ENCODE results near the gene VPS13D.

The VPS13D gene

DNA sequence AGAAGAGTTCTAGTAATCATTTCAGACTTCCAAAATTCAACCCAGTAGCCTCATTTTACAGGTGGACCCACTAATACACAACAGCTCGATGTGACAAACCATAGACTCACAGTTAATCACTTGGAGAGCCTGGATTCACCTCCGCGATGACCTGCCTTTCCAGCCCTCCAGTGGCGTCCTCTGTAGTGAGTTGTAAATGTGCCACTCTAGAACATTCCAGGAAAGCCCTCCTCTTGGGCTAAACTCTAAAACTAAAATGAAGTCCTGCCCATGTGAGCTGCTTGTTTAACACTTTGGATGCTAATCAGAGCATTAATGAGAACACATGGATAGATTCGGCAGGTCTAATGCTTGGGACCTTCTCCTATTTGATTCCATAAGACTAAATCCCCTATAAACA lies 247.5 kb downstream of the VPS13D start:
- Histone ChIP-seq H4K8ac (ENCODE audit: low read depth, low read length) (no peak overlapping the region), H3K79me1 (ENCODE audit: low read length) (no peaks in the 10 kb centered on the region), H3K79me2 (ENCODE audit: control insufficient read depth, insufficient read depth, low read length) (no peaks in the 10 kb centered on the region), H4K5ac (ENCODE audit: low read length) (no peak overlapping the region), H3K23ac (ENCODE audit: low read length) (no peak overlapping the region), H3K36me3 (ENCODE audit: control insufficient read depth, insufficient read depth, low read length) (no peaks in the 10 kb centered on the region), H2AK5ac (ENCODE audit: low read length) (no peak overlapping the region), H2BK5ac (ENCODE audit: low read length) (no peak overlapping the region), H3K56ac (ENCODE audit: low read length) (no peak overlapping the region), H3K9ac (ENCODE audit: low read length) (no peak overlapping the region), H3K4ac (ENCODE audit: low read depth, low read length) (no peak overlapping the region), H3K4me1 (ENCODE audit: control insufficient read depth, low read depth, low read length) (no peaks in the 10 kb centered on the region), H3K18ac (ENCODE audit: low read length) (no peak overlapping the region), H3K27ac (ENCODE audit: low read depth, low read length) (no peak overlapping the region), H3K4me3 (ENCODE audit: low read length) (no peak overlapping the region), H2BK15ac (replicated peaks; ENCODE audit: low read depth) (no peak overlapping the region), H3K4me2 (ENCODE audit: low read length) (no peak overlapping the region), H3K27me3 (ENCODE audit: insufficient read depth, low read length, poor library complexity) (no peaks in the 10 kb centered on the region), H2BK120ac (ENCODE audit: low read depth, low read length) (no peak overlapping the region)
- no peak for DNase-seq
- no CpG with 5 or more reads among the region's 5 CpGs for WGBS (ENCODE audit: extremely low coverage, insufficient coverage, low lambda C conversion rate)

DNA sequence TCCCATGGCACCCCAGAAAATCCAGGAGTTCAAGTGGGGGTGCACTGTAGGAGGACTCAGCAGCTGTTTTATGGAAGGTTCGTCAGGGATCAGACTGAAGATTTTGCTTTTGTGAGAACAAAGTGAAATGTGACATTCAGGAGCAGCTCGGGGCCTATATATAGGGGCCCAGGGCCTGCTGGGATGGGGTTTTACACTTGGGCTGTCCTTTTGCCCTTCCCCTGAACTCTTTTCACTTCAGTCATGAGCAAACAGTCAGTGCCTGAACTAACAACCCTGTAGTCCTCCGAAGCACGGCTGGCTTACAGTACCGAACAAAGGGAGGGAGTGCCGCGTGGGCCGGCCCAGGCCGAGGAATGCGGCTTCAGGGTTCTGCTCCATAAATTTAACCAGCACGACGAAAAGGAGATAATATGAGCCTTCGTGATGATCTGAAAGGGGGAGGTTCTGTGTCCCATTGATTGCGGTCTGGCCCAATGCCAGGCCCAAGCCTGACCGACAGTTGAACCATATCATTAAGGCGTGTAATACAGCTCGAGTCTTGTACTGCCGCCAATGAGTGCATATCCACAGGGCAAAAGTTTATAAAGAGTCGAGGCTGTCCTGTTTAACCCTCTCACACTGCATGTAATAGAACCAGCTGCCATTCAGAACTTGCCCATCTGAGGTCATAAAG lies 248.2 kb downstream of the VPS13D start:
- H2BK5ac ChIP-seq (ENCODE audit: low read length) = no peak overlapping the region
- H3K4me1 ChIP-seq (ENCODE audit: control insufficient read depth, low read depth, low read length) = no peaks in the 10 kb centered on the region
- no CpG with 5 or more reads among the region's 19 CpGs for WGBS (ENCODE audit: extremely low coverage, insufficient coverage, low lambda C conversion rate)
- H4K8ac ChIP-seq (ENCODE audit: low read depth, low read length) = no peak overlapping the region
- H3K4me3 ChIP-seq (ENCODE audit: low read length) = no peak overlapping the region
- no peaks in the 10 kb centered on the region for H3K27me3 ChIP-seq (ENCODE audit: insufficient read depth, low read length, poor library complexity)
- no peak overlapping the region for H2AK5ac ChIP-seq (ENCODE audit: low read length)
- no peaks in the 10 kb centered on the region for H3K79me2 ChIP-seq (ENCODE audit: control insufficient read depth, insufficient read depth, low read length)
- no peaks in the 10 kb centered on the region for H3K79me1 ChIP-seq (ENCODE audit: low read length)
- H3K18ac ChIP-seq (ENCODE audit: low read length) = no peak overlapping the region
- no peak overlapping the region for H2BK120ac ChIP-seq (ENCODE audit: low read depth, low read length)
- no peak overlapping the region for H3K27ac ChIP-seq (ENCODE audit: low read depth, low read length)
- no peak overlapping the region for H4K5ac ChIP-seq (ENCODE audit: low read length)
- no peak overlapping the region for H3K56ac ChIP-seq (ENCODE audit: low read length)
- H3K9ac ChIP-seq (ENCODE audit: low read length) = no peak overlapping the region
- no peak overlapping the region for H3K23ac ChIP-seq (ENCODE audit: low read length)
- H2BK15ac ChIP-seq (replicated peaks; ENCODE audit: low read depth) = no peak overlapping the region
- H3K4me2 ChIP-seq (ENCODE audit: low read length) = no peak overlapping the region
- no peak for DNase-seq
- H3K4ac ChIP-seq (ENCODE audit: low read depth, low read length) = no peak overlapping the region
- H3K36me3 ChIP-seq (ENCODE audit: control insufficient read depth, insufficient read depth, low read length) = no peaks in the 10 kb centered on the region

DNA sequence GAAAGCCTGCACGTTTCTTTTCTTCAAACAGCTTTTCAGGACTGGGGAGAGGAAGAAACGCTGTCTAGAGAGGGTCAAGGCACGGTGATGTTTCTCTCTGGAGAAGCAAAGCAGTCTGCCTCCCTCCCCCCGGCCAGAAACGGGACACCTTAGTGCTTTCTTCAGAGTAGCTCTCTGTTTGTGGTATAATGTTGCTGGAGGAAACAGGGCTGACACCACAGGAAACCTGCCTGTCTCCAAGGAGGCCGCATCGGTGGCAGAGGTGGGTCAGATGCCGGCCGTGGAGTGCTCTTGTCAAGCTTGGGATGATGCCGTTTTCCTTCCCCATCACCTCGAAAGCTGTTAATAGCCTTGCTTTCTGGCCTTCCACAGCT lies 248.8 kb downstream of the VPS13D start:
- no peak overlapping the region for H3K9ac ChIP-seq (ENCODE audit: low read length)
- no peaks in the 10 kb centered on the region for H3K27me3 ChIP-seq (ENCODE audit: insufficient read depth, low read length, poor library complexity)
- no peak overlapping the region for H3K4me2 ChIP-seq (ENCODE audit: low read length)
- H3K4ac ChIP-seq (ENCODE audit: low read depth, low read length) = no peak overlapping the region
- no peaks in the 10 kb centered on the region for H3K36me3 ChIP-seq (ENCODE audit: control insufficient read depth, insufficient read depth, low read length)
- H3K4me3 ChIP-seq (ENCODE audit: low read length) = no peak overlapping the region
- H2BK5ac ChIP-seq (ENCODE audit: low read length) = no peak overlapping the region
- H3K4me1 ChIP-seq (ENCODE audit: control insufficient read depth, low read depth, low read length) = no peaks in the 10 kb centered on the region
- no peak overlapping the region for H4K5ac ChIP-seq (ENCODE audit: low read length)
- no peaks in the 10 kb centered on the region for H3K79me2 ChIP-seq (ENCODE audit: control insufficient read depth, insufficient read depth, low read length)
- WGBS (ENCODE audit: extremely low coverage, insufficient coverage, low lambda C conversion rate) = no CpG with 5 or more reads among the region's 11 CpGs
- no peak overlapping the region for H3K23ac ChIP-seq (ENCODE audit: low read length)
- H3K27ac ChIP-seq (ENCODE audit: low read depth, low read length) = no peak overlapping the region
- no peaks in the 10 kb centered on the region for H3K79me1 ChIP-seq (ENCODE audit: low read length)
- H2AK5ac ChIP-seq (ENCODE audit: low read length) = no peak overlapping the region
- H2BK15ac ChIP-seq (replicated peaks; ENCODE audit: low read depth) = no peak overlapping the region
- H4K8ac ChIP-seq (ENCODE audit: low read depth, low read length) = no peak overlapping the region
- H3K56ac ChIP-seq (ENCODE audit: low read length) = no peak overlapping the region
- no peak overlapping the region for H3K18ac ChIP-seq (ENCODE audit: low read length)
- DNase-seq = no peak
- no peak overlapping the region for H2BK120ac ChIP-seq (ENCODE audit: low read depth, low read length)

DNA sequence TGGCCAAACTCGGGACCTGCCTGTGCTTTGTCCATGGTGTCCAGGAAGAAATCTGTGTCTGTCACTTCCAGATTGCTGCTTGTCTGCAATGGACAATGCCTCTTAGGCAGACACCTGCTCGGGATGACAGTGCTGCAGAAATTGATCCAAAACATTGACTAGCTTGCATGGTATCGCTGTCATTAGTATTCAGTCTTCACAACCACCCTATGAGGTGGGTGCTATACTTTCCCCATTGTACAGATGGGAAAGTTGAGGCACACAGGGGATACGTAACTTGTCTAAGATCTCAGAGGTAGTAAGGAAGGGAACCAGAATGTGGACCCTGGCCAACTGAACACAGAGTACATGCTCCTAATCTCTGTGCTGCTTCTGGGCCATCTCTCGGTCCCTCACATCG lies 249.5 kb downstream of the VPS13D start:
- H3K4me3 ChIP-seq (ENCODE audit: low read length) = no peak overlapping the region
- no peaks in the 10 kb centered on the region for H3K79me1 ChIP-seq (ENCODE audit: low read length)
- H2BK5ac ChIP-seq (ENCODE audit: low read length) = no peak overlapping the region
- H3K27me3 ChIP-seq (ENCODE audit: insufficient read depth, low read length, poor library complexity) = no peaks in the 10 kb centered on the region
- H3K4ac ChIP-seq (ENCODE audit: low read depth, low read length) = no peak overlapping the region
- no peaks in the 10 kb centered on the region for H3K36me3 ChIP-seq (ENCODE audit: control insufficient read depth, insufficient read depth, low read length)
- H3K9ac ChIP-seq (ENCODE audit: low read length) = no peak overlapping the region
- no peak overlapping the region for H3K4me2 ChIP-seq (ENCODE audit: low read length)
- H3K27ac ChIP-seq (ENCODE audit: low read depth, low read length) = no peak overlapping the region
- no peak overlapping the region for H3K18ac ChIP-seq (ENCODE audit: low read length)
- no peak overlapping the region for H3K56ac ChIP-seq (ENCODE audit: low read length)
- H3K79me2 ChIP-seq (ENCODE audit: control insufficient read depth, insufficient read depth, low read length) = no peaks in the 10 kb centered on the region
- no CpG with 5 or more reads among the region's 6 CpGs for WGBS (ENCODE audit: extremely low coverage, insufficient coverage, low lambda C conversion rate)
- no peak for DNase-seq
- no peak overlapping the region for H4K5ac ChIP-seq (ENCODE audit: low read length)
- H2BK120ac ChIP-seq (ENCODE audit: low read depth, low read length) = no peak overlapping the region
- no peak overlapping the region for H3K23ac ChIP-seq (ENCODE audit: low read length)
- H3K4me1 ChIP-seq (ENCODE audit: control insufficient read depth, low read depth, low read length) = no peaks in the 10 kb centered on the region
- H4K8ac ChIP-seq (ENCODE audit: low read depth, low read length) = no peak overlapping the region
- no peak overlapping the region for H2AK5ac ChIP-seq (ENCODE audit: low read length)
- H2BK15ac ChIP-seq (replicated peaks; ENCODE audit: low read depth) = no peak overlapping the region

DNA sequence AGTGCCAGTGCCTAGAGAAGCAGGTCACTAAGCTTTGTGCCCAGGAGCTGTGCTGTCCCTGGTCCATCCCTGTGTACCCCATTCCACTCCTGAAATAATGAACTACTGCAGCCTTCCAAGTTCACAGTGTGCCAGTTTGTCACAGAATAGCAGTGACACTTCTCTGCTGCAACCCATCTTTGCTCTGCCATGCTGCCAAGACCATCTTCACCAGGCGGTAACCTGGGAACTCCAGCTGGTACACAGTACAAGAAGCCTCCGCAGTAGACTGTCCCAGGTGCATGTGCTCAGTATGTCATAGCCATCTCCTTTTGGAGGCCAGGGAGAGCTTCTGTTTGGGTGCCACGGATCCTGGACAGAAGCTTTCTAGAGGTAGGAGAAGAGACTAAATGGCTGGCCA lies 250.2 kb downstream of the VPS13D start:
- no CpG with 5 or more reads among the region's 3 CpGs for WGBS (ENCODE audit: extremely low coverage, insufficient coverage, low lambda C conversion rate)
- Histone ChIP-seq H2BK15ac (replicated peaks; ENCODE audit: low read depth) (no peak overlapping the region), H4K8ac (ENCODE audit: low read depth, low read length) (no peak overlapping the region), H3K79me2 (ENCODE audit: control insufficient read depth, insufficient read depth, low read length) (no peaks in the 10 kb centered on the region), H3K4me1 (ENCODE audit: control insufficient read depth, low read depth, low read length) (no peaks in the 10 kb centered on the region), H3K4me2 (ENCODE audit: low read length) (no peak overlapping the region), H3K23ac (ENCODE audit: low read length) (no peak overlapping the region), H3K56ac (ENCODE audit: low read length) (no peak overlapping the region), H3K79me1 (ENCODE audit: low read length) (no peaks in the 10 kb centered on the region), H2BK5ac (ENCODE audit: low read length) (no peak overlapping the region), H3K27ac (ENCODE audit: low read depth, low read length) (no peak overlapping the region), H3K36me3 (ENCODE audit: control insufficient read depth, insufficient read depth, low read length) (no peaks in the 10 kb centered on the region), H3K4ac (ENCODE audit: low read depth, low read length) (no peak overlapping the region), H3K9ac (ENCODE audit: low read length) (no peak overlapping the region), H3K27me3 (ENCODE audit: insufficient read depth, low read length, poor library complexity) (no peaks in the 10 kb centered on the region), H2AK5ac (ENCODE audit: low read length) (no peak overlapping the region), H4K5ac (ENCODE audit: low read length) (no peak overlapping the region), H3K18ac (ENCODE audit: low read length) (no peak overlapping the region), H2BK120ac (ENCODE audit: low read depth, low read length) (no peak overlapping the region), H3K4me3 (ENCODE audit: low read length) (no peak overlapping the region)
- no peak for DNase-seq

DNA sequence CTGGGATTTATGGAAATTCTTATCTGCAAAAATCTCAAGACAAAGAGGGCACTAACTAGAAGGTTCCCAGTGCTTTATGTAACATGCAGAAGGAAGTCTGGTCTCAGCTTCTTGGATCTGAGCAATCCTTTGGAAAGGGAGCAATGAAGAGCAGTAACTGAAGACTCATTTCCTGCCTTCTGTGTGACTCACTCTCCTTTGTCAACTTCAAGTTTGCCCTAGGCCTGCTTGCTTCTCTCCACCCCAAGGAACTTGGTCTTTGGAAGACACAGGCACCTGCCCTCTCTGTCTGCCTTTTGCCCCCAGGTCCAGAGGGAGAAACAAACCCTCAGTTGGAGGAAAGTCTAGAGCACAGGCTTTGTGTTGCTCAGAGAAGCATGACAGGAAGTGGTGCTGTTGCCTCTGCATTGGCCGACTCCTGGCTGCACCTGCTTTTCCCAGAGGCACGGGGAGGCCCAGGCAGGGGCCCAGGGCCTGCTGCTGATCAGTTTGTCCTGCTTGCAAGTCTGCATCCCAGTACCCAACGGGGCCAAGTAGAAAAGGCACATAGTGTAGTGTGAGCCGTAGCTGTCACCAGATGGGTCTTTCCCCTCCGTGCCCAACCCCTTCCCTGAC lies 251.0 kb downstream of the VPS13D start:
- Histone ChIP-seq H3K27me3 (ENCODE audit: insufficient read depth, low read length, poor library complexity) (no peaks in the 10 kb centered on the region), H3K79me1 (ENCODE audit: low read length) (no peaks in the 10 kb centered on the region), H3K56ac (ENCODE audit: low read length) (no peak overlapping the region), H3K4me1 (ENCODE audit: control insufficient read depth, low read depth, low read length) (no peaks in the 10 kb centered on the region), H2AK5ac (ENCODE audit: low read length) (no peak overlapping the region), H3K23ac (ENCODE audit: low read length) (no peak overlapping the region), H3K36me3 (ENCODE audit: control insufficient read depth, insufficient read depth, low read length) (no peaks in the 10 kb centered on the region), H2BK15ac (replicated peaks; ENCODE audit: low read depth) (no peak overlapping the region), H2BK120ac (ENCODE audit: low read depth, low read length) (no peak overlapping the region), H4K8ac (ENCODE audit: low read depth, low read length) (no peak overlapping the region), H3K4me2 (ENCODE audit: low read length) (no peak overlapping the region), H3K9ac (ENCODE audit: low read length) (no peak overlapping the region), H3K4me3 (ENCODE audit: low read length) (no peak overlapping the region), H4K5ac (ENCODE audit: low read length) (no peak overlapping the region), H2BK5ac (ENCODE audit: low read length) (no peak overlapping the region), H3K18ac (ENCODE audit: low read length) (no peak overlapping the region), H3K79me2 (ENCODE audit: control insufficient read depth, insufficient read depth, low read length) (no peaks in the 10 kb centered on the region), H3K27ac (ENCODE audit: low read depth, low read length) (no peak overlapping the region), H3K4ac (ENCODE audit: low read depth, low read length) (no peak overlapping the region)
- WGBS (ENCODE audit: extremely low coverage, insufficient coverage, low lambda C conversion rate) = no CpG with 5 or more reads among the region's 5 CpGs
- peak; percentile 79 for DNase-seq
